ENCODE measurements around the gene KCNQ4. TPM values are rescaled to one million over a fixed set of nuclear protein-coding genes. Genes with fewer than 3 reads are reported as not detected.
A peak's percentile ranks its signal among the peaks of the same experiment; 100 is the strongest.

The KCNQ4 gene
- total and polyA plus RNA-seq, 2 donors (not counting 1 experiment from before 2014, with no cell fraction given): 0.16 to 0.20 TPM

DNA sequence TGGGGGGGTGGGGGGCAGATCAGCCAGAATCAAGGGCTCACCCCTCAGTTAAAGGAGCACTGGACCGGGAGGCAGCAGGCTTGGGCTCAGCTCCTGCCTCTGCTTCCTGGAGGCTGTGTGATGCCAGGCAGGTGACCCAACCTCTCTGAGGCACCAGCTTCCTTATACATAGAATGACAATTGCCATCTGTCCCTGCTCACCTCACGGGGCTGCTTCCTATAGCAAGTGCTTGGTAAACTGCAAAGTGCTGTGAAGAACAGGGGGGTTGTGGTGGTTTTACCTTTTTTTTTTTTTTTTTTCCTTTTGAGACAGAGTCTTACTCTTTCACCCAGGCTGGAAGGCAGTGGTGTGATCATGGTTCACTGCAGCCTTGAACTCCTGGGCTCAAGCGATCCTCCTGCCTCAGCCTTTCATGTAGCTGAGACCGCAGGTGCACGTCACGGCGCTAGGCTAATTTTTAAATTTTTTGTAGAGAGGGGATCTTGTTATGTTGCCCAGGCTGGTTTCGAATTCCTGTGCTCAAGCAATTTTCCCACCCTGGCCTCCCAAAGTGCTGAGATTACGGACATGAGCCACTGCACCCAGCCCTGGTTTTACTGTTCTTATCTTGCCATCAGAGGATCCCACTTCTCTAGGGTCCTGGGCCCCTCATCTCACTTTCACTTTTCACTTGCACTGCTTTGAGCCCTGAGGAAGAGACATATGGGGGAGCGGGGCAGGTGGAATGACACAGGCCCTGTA lies 11.6 kb downstream of the KCNQ4 start:
- ChIA-PET POLR2A (no interaction called here), CTCF (interaction anchor here (0.7 to 1.3 kb wide), 3 partner anchors 21 to 129 kb away, joined by 3 to 4 read pairs (median 3); no protein-coding TSS in a partner anchor)
- Mint-ChIP-seq H3K4me1 (peaks cover 15% of the 10 kb centered on the region), H3K4me3 (no peak overlapping the region), H3K27ac (no peak overlapping the region), H3K9me3 (ENCODE audit: insufficient read depth) (no peaks in the 10 kb centered on the region), H3K27me3 (peaks cover 4% of the 10 kb centered on the region)
- no peak for DNase-seq
- Histone ChIP-seq H3K79me2 (ENCODE audit: control insufficient read depth, insufficient read depth, low read length) (no peaks in the 10 kb centered on the region), H3K4me3 (ENCODE audit: control extremely low read depth in 1 of 5, extremely low read depth in 1 of 5, insufficient read depth in 1 of 5, low read depth in 2 of 5, low read length in 4 of 5) (no peak overlapping the region), H3K9me3 (ENCODE audit: control extremely low read depth in 1 of 3, control insufficient read depth in 2 of 3, insufficient read depth in 1 of 3, low read length in 2 of 3) (no peaks in the 10 kb centered on the region), H2AFZ (ENCODE audit: insufficient read depth, low read depth, low read length, poor library complexity, severe bottlenecking) (no peak overlapping the region), H3K27ac (ENCODE audit: low read length in 2 of 2) (no peak overlapping the region), H3K9ac (ENCODE audit: low read length) (no peak overlapping the region), H3K4me1 (ENCODE audit: control insufficient read depth in 2 of 2, insufficient read depth in 2 of 2, low read length in 2 of 2) (peaks cover 3 to 16% of the 10 kb centered on the region in 2 donors), H3K27me3 (replicated peaks in 1 of 4; ENCODE audit: control extremely low read depth in 1 of 4, control insufficient read depth in 3 of 4, insufficient read depth in 4 of 4, low read length in 3 of 4) (no peaks in the 10 kb centered on the region), H3K36me3 (replicated peaks in 1 of 2; ENCODE audit: control extremely low read depth in 1 of 2, control insufficient read depth in 1 of 2, extremely low read depth in 1 of 2, insufficient read depth in 2 of 2, low read length in 1 of 2) (no peaks in the 10 kb centered on the region), H4K20me1 (ENCODE audit: control insufficient read depth, insufficient read depth, low read length, poor library complexity, severe bottlenecking) (no peaks in the 10 kb centered on the region), H3K4me2 (replicated peaks; ENCODE audit: low read depth, low read length, poor library complexity, severe bottlenecking) (peak overlapping the region; percentile 30)
- ATAC-seq (ENCODE audit: low read depth): no peak
- TF ChIP-seq EZH2 (IDR thresholded peaks at IDR 0.05; ENCODE audit: borderline replicate concordance, insufficient read depth, low read depth, low read length, poor library complexity, severe bottlenecking): no peak
- TF ChIP-seq, protein P1, sequence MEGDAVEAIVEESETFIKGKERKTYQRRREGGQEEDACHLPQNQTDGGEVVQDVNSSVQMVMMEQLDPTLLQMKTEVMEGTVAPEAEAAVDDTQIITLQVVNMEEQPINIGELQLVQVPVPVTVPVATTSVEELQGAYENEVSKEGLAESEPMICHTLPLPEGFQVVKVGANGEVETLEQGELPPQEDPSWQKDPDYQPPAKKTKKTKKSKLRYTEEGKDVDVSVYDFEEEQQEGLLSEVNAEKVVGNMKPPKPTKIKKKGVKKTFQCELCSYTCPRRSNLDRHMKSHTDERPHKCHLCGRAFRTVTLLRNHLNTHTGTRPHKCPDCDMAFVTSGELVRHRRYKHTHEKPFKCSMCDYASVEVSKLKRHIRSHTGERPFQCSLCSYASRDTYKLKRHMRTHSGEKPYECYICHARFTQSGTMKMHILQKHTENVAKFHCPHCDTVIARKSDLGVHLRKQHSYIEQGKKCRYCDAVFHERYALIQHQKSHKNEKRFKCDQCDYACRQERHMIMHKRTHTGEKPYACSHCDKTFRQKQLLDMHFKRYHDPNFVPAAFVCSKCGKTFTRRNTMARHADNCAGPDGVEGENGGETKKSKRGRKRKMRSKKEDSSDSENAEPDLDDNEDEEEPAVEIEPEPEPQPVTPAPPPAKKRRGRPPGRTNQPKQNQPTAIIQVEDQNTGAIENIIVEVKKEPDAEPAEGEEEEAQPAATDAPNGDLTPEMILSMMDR (IDR thresholded peaks at IDR 0.05): no peak
- 75% methylated on average over 4 of the region's 10 CpGs for WGBS (ENCODE audit: insufficient coverage)
- intact Hi-C loops (cut with micrococcal nuclease): no loop called here

Measured in B cell (primary cell).